Measurements from ENCODE around the gene CORIN. TPM values are rescaled to one million over a fixed set of nuclear protein-coding genes. Genes with fewer than 3 reads are reported as not detected.
"Not testable (repeated sequence)": the region's sequence is repeated elsewhere in the genome, so short reads cannot be mapped to it uniquely, and the experiment has no call there.

The CORIN gene
- total RNA-seq, 6 experiments from 2014 or later = 0.12 to 0.44 (median 0.16) TPM; not detected in 1

DNA sequence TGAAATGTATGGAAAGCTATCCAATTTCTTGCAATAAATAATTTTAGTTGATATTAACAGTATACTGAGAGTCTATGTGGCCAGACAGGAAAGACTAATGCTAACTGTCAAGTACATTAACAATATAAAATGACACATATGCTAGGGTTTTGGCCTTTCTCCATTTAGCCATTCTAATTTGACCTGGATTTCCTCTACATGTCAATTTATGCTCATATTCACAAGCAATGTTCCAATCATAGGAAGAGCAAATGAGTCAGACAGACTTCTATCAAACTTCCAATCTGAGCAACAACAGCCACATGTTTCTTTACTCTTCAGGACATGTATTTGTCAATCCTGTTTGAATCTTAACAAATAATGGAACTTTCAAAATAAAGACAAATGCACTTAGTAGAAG is 53.6 kb downstream of the CORIN start:
- no peak overlapping the region for H3K27ac ChIP-seq
- ATAC-seq (no peak), DNase-seq (no peak)
- no peak overlapping the region for H3K4me3 ChIP-seq
- no peaks in the 10 kb centered on the region for H3K36me3 ChIP-seq
- no peaks in the 10 kb centered on the region for H3K27me3 ChIP-seq
- TF ChIP-seq, protein P1, sequence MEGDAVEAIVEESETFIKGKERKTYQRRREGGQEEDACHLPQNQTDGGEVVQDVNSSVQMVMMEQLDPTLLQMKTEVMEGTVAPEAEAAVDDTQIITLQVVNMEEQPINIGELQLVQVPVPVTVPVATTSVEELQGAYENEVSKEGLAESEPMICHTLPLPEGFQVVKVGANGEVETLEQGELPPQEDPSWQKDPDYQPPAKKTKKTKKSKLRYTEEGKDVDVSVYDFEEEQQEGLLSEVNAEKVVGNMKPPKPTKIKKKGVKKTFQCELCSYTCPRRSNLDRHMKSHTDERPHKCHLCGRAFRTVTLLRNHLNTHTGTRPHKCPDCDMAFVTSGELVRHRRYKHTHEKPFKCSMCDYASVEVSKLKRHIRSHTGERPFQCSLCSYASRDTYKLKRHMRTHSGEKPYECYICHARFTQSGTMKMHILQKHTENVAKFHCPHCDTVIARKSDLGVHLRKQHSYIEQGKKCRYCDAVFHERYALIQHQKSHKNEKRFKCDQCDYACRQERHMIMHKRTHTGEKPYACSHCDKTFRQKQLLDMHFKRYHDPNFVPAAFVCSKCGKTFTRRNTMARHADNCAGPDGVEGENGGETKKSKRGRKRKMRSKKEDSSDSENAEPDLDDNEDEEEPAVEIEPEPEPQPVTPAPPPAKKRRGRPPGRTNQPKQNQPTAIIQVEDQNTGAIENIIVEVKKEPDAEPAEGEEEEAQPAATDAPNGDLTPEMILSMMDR (IDR thresholded peaks at IDR 0.05) = no peak
- TF ChIP-seq POLR2A (IDR thresholded peaks at IDR 0.05) = no peak
- intact Hi-C loops (cut with DNase I) = no loop called here
- H3K9me3 ChIP-seq = no peaks in the 10 kb centered on the region
- no peaks in the 10 kb centered on the region for H3K4me1 ChIP-seq

GRCh38 chr4:47776353-47776752 is 61.5 kb downstream of the CORIN start:
- TF ChIP-seq, protein P1 (IDR thresholded peaks at IDR 0.05) = no peak
- TF ChIP-seq POLR2A (IDR thresholded peaks at IDR 0.05) = no peak
- H3K36me3 ChIP-seq = no peaks in the 10 kb centered on the region
- H3K27me3 ChIP-seq = no peaks in the 10 kb centered on the region
- no peaks in the 10 kb centered on the region for H3K4me1 ChIP-seq
- no peaks in the 10 kb centered on the region for H3K9me3 ChIP-seq
- DNase-seq = no peak
- WGBS (ENCODE audit: insufficient coverage, low coverage, low lambda C conversion rate, missing lambda C conversion rate) = 74% methylated on average over 2 of the region's 2 CpGs
- intact Hi-C loops (cut with DNase I) = no loop called here
- no peak overlapping the region for H3K4me3 ChIP-seq
- H3K27ac ChIP-seq = no peak overlapping the region
- ATAC-seq = no peak

DNA sequence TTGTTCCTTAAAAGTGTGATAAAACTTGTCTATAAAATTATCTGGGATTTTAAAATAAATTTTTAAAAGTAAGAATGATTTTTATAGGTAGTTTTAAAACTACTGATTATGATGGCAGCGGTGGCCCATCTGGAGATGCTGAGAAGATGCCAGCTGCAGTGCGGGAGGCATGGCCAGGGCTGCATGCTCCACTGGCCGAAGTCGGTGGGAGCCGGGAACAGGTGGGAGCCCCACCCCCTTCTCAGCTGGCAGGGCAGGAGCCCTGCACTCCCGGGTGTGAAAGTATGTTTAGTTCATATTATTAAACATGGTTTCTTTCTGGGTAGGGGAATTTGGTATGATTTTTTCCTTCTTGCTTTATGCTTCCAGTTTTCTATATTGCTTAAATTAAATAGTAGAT is 63.8 kb downstream of the CORIN start:
- Histone ChIP-seq H3K36me3 (no peaks in the 10 kb centered on the region), H3K4me1 (no peaks in the 10 kb centered on the region), H3K27ac (no peak overlapping the region), H3K9me3 (no peaks in the 10 kb centered on the region), H3K27me3 (no peaks in the 10 kb centered on the region), H3K4me3 (no peak overlapping the region)
- DNase-seq (no peak), ATAC-seq (no peak)
- no peak for TF ChIP-seq POLR2A (IDR thresholded peaks at IDR 0.05)
- TF ChIP-seq, protein P1 (IDR thresholded peaks at IDR 0.05) = no peak
- 55% methylated on average over 6 of the region's 6 CpGs for WGBS (ENCODE audit: insufficient coverage, low coverage, low lambda C conversion rate, missing lambda C conversion rate)
- intact Hi-C loops (cut with DNase I) = no loop called here

- intact Hi-C loops (cut with DNase I) = no loop called here
- 88% methylated on average over 1 of the region's 1 CpG for WGBS (ENCODE audit: insufficient coverage, low coverage, low lambda C conversion rate, missing lambda C conversion rate)
- TF ChIP-seq, protein P1 (IDR thresholded peaks at IDR 0.05) = no peak
- TF ChIP-seq POLR2A (IDR thresholded peaks at IDR 0.05) = no peak
- Histone ChIP-seq H3K27ac (no peak overlapping the region), H3K4me3 (no peak overlapping the region), H3K9me3 (no peaks in the 10 kb centered on the region), H3K27me3 (no peaks in the 10 kb centered on the region), H3K4me1 (no peaks in the 10 kb centered on the region), H3K36me3 (no peaks in the 10 kb centered on the region)
- ATAC-seq = no peak
- no peak for DNase-seq
Observed at GRCh38 chr4:47771020-47771419, 66.8 kb downstream of the CORIN start.

GRCh38 chr4:47767956-47768355 is 69.9 kb downstream of the CORIN start:
- H3K36me3 ChIP-seq; H3K9me3 ChIP-seq; DNase-seq; ATAC-seq; H3K27me3 ChIP-seq; H3K4me1 ChIP-seq; H3K27ac ChIP-seq; intact Hi-C loops (cut with DNase I); H3K4me3 ChIP-seq: not testable (repeated sequence)
- WGBS (ENCODE audit: insufficient coverage, low coverage, low lambda C conversion rate, missing lambda C conversion rate) = 76% methylated on average over 6 of the region's 7 CpGs
